Sigmoid colon (tissue), 4 donors: ENCODE results near the gene CEP57L1.

Experiments
- CTCF ChIP-seq, 4 experiments: fragments of 450-650 bp in 3 of 4; fragments of 200-600 bp in 1 of 4; IDR thresholded peaks; one replicate each; pipeline ENCODE4 v1.5.1; 2016 to 2019; ENCODE audit warnings: antibody characterized with exemption in 4 of 4, mild to moderate bottlenecking in 3 of 4, moderate library complexity in 2 of 4
- EP300 ChIP-seq, 4 donors: sonication (generic); formaldehyde crosslinking; IDR thresholded peaks; one replicate each; pipeline ENCODE4 v1.6.1; 2017; ENCODE audit warnings: antibody characterized with exemption in 4 of 4
- POLR2A ChIP-seq, 2 donors: fragments of 450-650 bp; IDR thresholded peaks; one replicate each; pipeline ENCODE4 v1.6.1; 2016; ENCODE audit warnings: antibody characterized with exemption in 2 of 2, mild to moderate bottlenecking in 2 of 2, moderate library complexity in 2 of 2
- POLR2AphosphoS5 ChIP-seq, 4 donors: sonication (generic); formaldehyde crosslinking; IDR thresholded peaks; one replicate each; pipeline ENCODE4 v1.6.1; 2017; ENCODE audit warnings: antibody characterized with exemption in 4 of 4

GRCh38 chr6:109093732-109094415, 1.4 kb upstream of the CEP57L1 start:
- TF ChIP-seq CTCF (IDR thresholded peaks at IDR 0.05) (no peak), POLR2A (IDR thresholded peaks at IDR 0.05) (no peak), EP300 (IDR thresholded peaks at IDR 0.05) (no peak), POLR2AphosphoS5 (IDR thresholded peaks at IDR 0.05) (no peak)
